GM23338 (cell line): Measurements from ENCODE around the gene NINJ1.

Source experiments
- JUNB ChIP-seq: IDR thresholded peaks from one replicate; pipeline ENCODE4 v1.6.1; 2016; ENCODE audit warnings: antibody characterized with exemption; ENCODE audit not compliant: unreplicated experiment
- POLR2AphosphoS5 ChIP-seq: IDR thresholded peaks from 2 replicates; pipeline ENCODE4 v1.6.1; 2016; ENCODE audit warnings: antibody characterized with exemption, low read depth
- REST ChIP-seq: IDR thresholded peaks from one replicate; pipeline ENCODE4 v1.6.1; 2018; ENCODE audit warnings: antibody characterized with exemption; ENCODE audit not compliant: unreplicated experiment
- TF ChIP-seq, protein P1 (sequence below), 2 experiments: fragments of 200-600 bp in 1 of 2; sonication (generic) in 1 of 2; conservative IDR thresholded peaks; 2 replicates each; pipeline versions ENCODE4 v1.5.1 to v1.6.1; 2016 to 2017; ENCODE audit warnings: antibody characterized with exemption in 2 of 2, low read depth in 2 of 2, mild to moderate bottlenecking in 2 of 2, moderate library complexity in 1 of 2

- TF ChIP-seq POLR2AphosphoS5 (no peak), REST (no peak), JUNB (no peak)
- TF ChIP-seq, protein P1, sequence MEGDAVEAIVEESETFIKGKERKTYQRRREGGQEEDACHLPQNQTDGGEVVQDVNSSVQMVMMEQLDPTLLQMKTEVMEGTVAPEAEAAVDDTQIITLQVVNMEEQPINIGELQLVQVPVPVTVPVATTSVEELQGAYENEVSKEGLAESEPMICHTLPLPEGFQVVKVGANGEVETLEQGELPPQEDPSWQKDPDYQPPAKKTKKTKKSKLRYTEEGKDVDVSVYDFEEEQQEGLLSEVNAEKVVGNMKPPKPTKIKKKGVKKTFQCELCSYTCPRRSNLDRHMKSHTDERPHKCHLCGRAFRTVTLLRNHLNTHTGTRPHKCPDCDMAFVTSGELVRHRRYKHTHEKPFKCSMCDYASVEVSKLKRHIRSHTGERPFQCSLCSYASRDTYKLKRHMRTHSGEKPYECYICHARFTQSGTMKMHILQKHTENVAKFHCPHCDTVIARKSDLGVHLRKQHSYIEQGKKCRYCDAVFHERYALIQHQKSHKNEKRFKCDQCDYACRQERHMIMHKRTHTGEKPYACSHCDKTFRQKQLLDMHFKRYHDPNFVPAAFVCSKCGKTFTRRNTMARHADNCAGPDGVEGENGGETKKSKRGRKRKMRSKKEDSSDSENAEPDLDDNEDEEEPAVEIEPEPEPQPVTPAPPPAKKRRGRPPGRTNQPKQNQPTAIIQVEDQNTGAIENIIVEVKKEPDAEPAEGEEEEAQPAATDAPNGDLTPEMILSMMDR (conservative IDR thresholded peaks at IDR 0.05; ENCODE audit: low read depth in 2 of 2), result no peak
Measured at GRCh38 chr9:93171261-93171990, 37.4 kb upstream of the NINJ1 start.
